SJCRH30 (cell line): Measurements from ENCODE around the gene CXCR1. TPM values are rescaled to one million over a fixed set of nuclear protein-coding genes. Genes with fewer than 3 reads are reported as not detected.
"Not testable (repeated sequence)": the region's sequence is repeated elsewhere in the genome, so short reads cannot be mapped to it uniquely, and the experiment has no call there.

Experiments used
- DNase-seq, 2 experiments: peaks; one replicate each; pipeline ENCODE4 v3.0.0-alpha.2; 2015 to 2020
- H3K27ac ChIP-seq: fragments of 250-450 bp; sonication (Bioruptor Pico); 2 replicates; pipeline ENCODE4 v1.5.1; 2020; ENCODE audit warnings: mild to moderate bottlenecking, moderate library complexity
- H3K27me3 ChIP-seq: fragments of 250-450 bp; sonication (Bioruptor Pico); 2 replicates; pipeline ENCODE4 v1.5.1; 2020; ENCODE audit warnings: mild to moderate bottlenecking, moderate library complexity
- H3K36me3 ChIP-seq: fragments of 250-450 bp; sonication (Bioruptor Pico); 2 replicates; pipeline ENCODE4 v1.5.1; 2020; ENCODE audit warnings: mild to moderate bottlenecking, moderate library complexity
- H3K4me1 ChIP-seq: fragments of 250-450 bp; sonication (Bioruptor Pico); 2 replicates; pipeline ENCODE4 v1.5.1; 2020; ENCODE audit warnings: mild to moderate bottlenecking, moderate library complexity
- H3K4me3 ChIP-seq: fragments of 250-450 bp; sonication (Bioruptor Pico); 2 replicates; pipeline ENCODE4 v1.5.1; 2020; ENCODE audit warnings: mild to moderate bottlenecking, moderate library complexity
- H3K9me3 ChIP-seq: fragments of 250-450 bp; sonication (Bioruptor Pico); replicated peaks from 2 replicates; pipeline ENCODE4 v1.5.1; 2020; ENCODE audit warnings: mild to moderate bottlenecking, moderate library complexity
- total RNA-seq: library from RNA; depleted of rRNA; stranded (reverse); fragments of >200 nt; shearing (Covaris generic); gene quantifications from 2 replicates; pipeline ENCODE4 v1.2.3, GENCODE V29; 2014

Gene CXCR1
- total RNA-seq, 1 experiment from 2014 or later: not detected

GRCh38 chr2:218138047-218138446, 28.7 kb downstream of the CXCR1 start:
- H3K36me3 ChIP-seq: no peaks in the 10 kb centered on the region
- no peaks in the 10 kb centered on the region for H3K9me3 ChIP-seq
- H3K27ac ChIP-seq: no peak overlapping the region
- H3K27me3 ChIP-seq: peaks cover 10% of the 10 kb centered on the region; the same call in 1 of the 2 replicates
- no peak overlapping the region for H3K4me3 ChIP-seq
- DNase-seq: no peak
- H3K4me1 ChIP-seq: no peaks in the 10 kb centered on the region

GRCh38 chr2:218137514-218137913, 29.2 kb downstream of the CXCR1 start:
- Histone ChIP-seq H3K4me3 (no peak overlapping the region), H3K9me3 (no peaks in the 10 kb centered on the region), H3K27ac (no peak overlapping the region), H3K36me3 (no peaks in the 10 kb centered on the region), H3K27me3 (peaks cover 10% of the 10 kb centered on the region; the same call in 1 of the 2 replicates), H3K4me1 (no peaks in the 10 kb centered on the region)
- DNase-seq: no peak

- no peak for DNase-seq
- Histone ChIP-seq H3K27me3 (no peaks in the 10 kb centered on the region; the same call in 1 of the 2 replicates), H3K36me3 (no peaks in the 10 kb centered on the region), H3K4me1 (no peaks in the 10 kb centered on the region), H3K4me3 (no peak overlapping the region), H3K27ac (no peak overlapping the region), H3K9me3 (no peaks in the 10 kb centered on the region)
These were observed 35.9 kb downstream of the CXCR1 start for GRCh38 chr2:218130822-218131221.

GRCh38 chr2:218130377-218130776, 36.4 kb downstream of the CXCR1 start:
- no peaks in the 10 kb centered on the region for H3K9me3 ChIP-seq
- no peaks in the 10 kb centered on the region for H3K4me1 ChIP-seq
- H3K27me3 ChIP-seq: no peaks in the 10 kb centered on the region; the same call in 1 of the 2 replicates
- no peak overlapping the region for H3K4me3 ChIP-seq
- H3K27ac ChIP-seq: no peak overlapping the region
- H3K36me3 ChIP-seq: no peaks in the 10 kb centered on the region
- no peak for DNase-seq

GRCh38 chr2:218129458-218130135, 37.2 kb downstream of the CXCR1 start:
- Histone ChIP-seq H3K9me3 (no peaks in the 10 kb centered on the region), H3K4me3 (no peak overlapping the region), H3K27ac (no peak overlapping the region), H3K36me3 (no peaks in the 10 kb centered on the region), H3K4me1 (no peaks in the 10 kb centered on the region), H3K27me3 (no peaks in the 10 kb centered on the region; the same call in 1 of the 2 replicates)
- DNase-seq: no peak

GRCh38 chr2:218128781-218129457, 37.8 kb downstream of the CXCR1 start:
- H3K27me3 ChIP-seq: no peaks in the 10 kb centered on the region; the same call in 1 of the 2 replicates
- no peak overlapping the region for H3K4me3 ChIP-seq
- H3K36me3 ChIP-seq: no peaks in the 10 kb centered on the region
- no peak for DNase-seq
- H3K4me1 ChIP-seq: no peaks in the 10 kb centered on the region
- H3K27ac ChIP-seq: no peak overlapping the region
- H3K9me3 ChIP-seq: no peaks in the 10 kb centered on the region

- Histone ChIP-seq H3K36me3 (no peaks in the 10 kb centered on the region), H3K27me3 (no peaks in the 10 kb centered on the region; the same call in 1 of the 2 replicates), H3K4me1 (no peaks in the 10 kb centered on the region), H3K9me3 (no peaks in the 10 kb centered on the region), H3K27ac (no peak overlapping the region), H3K4me3 (no peak overlapping the region)
- no peak for DNase-seq
These were observed 38.8 kb downstream of the CXCR1 start for GRCh38 chr2:218127929-218128455.

- Histone ChIP-seq H3K4me3 (no peak within 1 kb of the TSS), H3K27ac (no peak within 1 kb of the TSS), H3K4me1 (no peaks in the 10 kb centered on the region), H3K9me3 (peaks cover 6% of the 10 kb centered on the region; the same call in 1 of the 2 replicates), H3K36me3 (no peaks in the 10 kb centered on the region), H3K27me3 (no peaks in the 10 kb centered on the region; the same call in 1 of the 2 replicates)
- no peak for DNase-seq
These were observed 41.1 kb downstream of the CXCR1 start, which contains the start of gene CXCR2 for GRCh38 chr2:218125626-218126080. Gene CXCR2 (plus strand): TSS chr2:218126028. CDS start chr2:218134802, 8,774 bp downstream.

GRCh38 chr2:218125095-218125494, 41.7 kb downstream of the CXCR1 start:
- Histone ChIP-seq H3K36me3 (no peaks in the 10 kb centered on the region), H3K4me1 (no peaks in the 10 kb centered on the region), H3K9me3 (peaks cover 6% of the 10 kb centered on the region; the same call in 1 of the 2 replicates), H3K27ac (no peak overlapping the region), H3K27me3 (no peaks in the 10 kb centered on the region; the same call in 1 of the 2 replicates), H3K4me3 (no peak overlapping the region)
- no peak for DNase-seq

- no peak overlapping the region for H3K4me3 ChIP-seq
- H3K36me3 ChIP-seq: no peaks in the 10 kb centered on the region
- H3K27me3 ChIP-seq: no peaks in the 10 kb centered on the region; the same call in 1 of the 2 replicates
- no peak for DNase-seq
- H3K27ac ChIP-seq: no peak overlapping the region
- H3K4me1 ChIP-seq: no peaks in the 10 kb centered on the region
- peaks cover 6% of the 10 kb centered on the region; the same call in 1 of the 2 replicates for H3K9me3 ChIP-seq
These were observed 42.8 kb downstream of the CXCR1 start for GRCh38 chr2:218123986-218124385.

- not testable (repeated sequence) for H3K27ac ChIP-seq, H3K4me3 ChIP-seq, DNase-seq, H3K4me1 ChIP-seq, H3K36me3 ChIP-seq, H3K27me3 ChIP-seq, H3K9me3 ChIP-seq
These were observed 44.5 kb downstream of the CXCR1 start for GRCh38 chr2:218122286-218122685.

- not testable (repeated sequence) for DNase-seq, H3K9me3 ChIP-seq, H3K36me3 ChIP-seq, H3K27me3 ChIP-seq, H3K4me3 ChIP-seq, H3K27ac ChIP-seq, H3K4me1 ChIP-seq
These were observed 45.0 kb downstream of the CXCR1 start for GRCh38 chr2:218121789-218122188.
